H1 (cell line): ENCODE results near the gene STPG1. TPM values are rescaled to one million over a fixed set of nuclear protein-coding genes. Genes with fewer than 3 reads are reported as not detected.

Experiments
- CTCF ChIA-PET: fragments of 300-600 bp; sonication (Branson Sonifier 250); formaldehyde crosslinking; loops from one replicate; lab custom pipeline; 2021; ENCODE audit not compliant: partially characterized antibody; lab: Charles Lee
- POLR2A ChIA-PET: fragments of 300-600 bp; sonication (Branson Sonifier 250); formaldehyde crosslinking; loops from one replicate; lab custom pipeline; 2021; ENCODE audit warnings: inconsistent platforms; ENCODE audit not compliant: partially characterized antibody; lab: Charles Lee
- DNase-seq, 2 experiments: peaks; one replicate each; pipeline versions ENCODE4 v3.0.0 to v3.0.0-alpha.2; 2010 to 2022; ENCODE audit warnings: low spot score in 2 of 2, low read depth in 1 of 2, mixed read lengths in 1 of 2
- FAIRE-seq: peaks from 2 replicates; lab custom pipeline; 2011; peaks lifted over from hg19 to GRCh38; lab: Jason Lieb, UNC
- H2AFZ ChIP-seq: 2 replicates; pipeline ENCODE4 v1.8.1; 2012; ENCODE audit warnings: low read length, inconsistent platforms
- H2AK5ac ChIP-seq: 2 replicates; pipeline ENCODE4 v1.6.1; 2013; ENCODE audit warnings: low read depth, low read length
- H2BK120ac ChIP-seq: replicated peaks from 2 replicates; pipeline ENCODE3; 2013; ENCODE audit warnings: low read depth, low read length, inconsistent platforms
- H2BK12ac ChIP-seq: 2 replicates; pipeline ENCODE4 v1.6.1; 2013; ENCODE audit warnings: low read depth, low read length
- H2BK15ac ChIP-seq: 2 replicates; pipeline ENCODE4 v1.6.1; 2013; ENCODE audit warnings: low read length
- H2BK20ac ChIP-seq: 2 replicates; pipeline ENCODE4 v1.6.1; 2013; ENCODE audit warnings: low read length
- H2BK5ac ChIP-seq: 2 replicates; pipeline ENCODE4 v1.6.1; 2013; ENCODE audit warnings: low read depth, low read length
- H3K14ac ChIP-seq: 2 replicates; pipeline ENCODE4 v1.6.1; 2013; ENCODE audit warnings: inconsistent platforms; ENCODE audit not compliant: insufficient read length
- H3K18ac ChIP-seq: 2 replicates; pipeline ENCODE4 v1.6.1; 2013; ENCODE audit warnings: low read length; ENCODE audit errors: extremely low read depth
- H3K23ac ChIP-seq: 2 replicates; pipeline ENCODE4 v1.6.1; 2013; ENCODE audit warnings: inconsistent platforms; ENCODE audit not compliant: insufficient read length
- H3K23me2 ChIP-seq: 2 replicates; pipeline ENCODE4 v1.6.1; 2013; ENCODE audit warnings: low read depth, low read length
- H3K27ac ChIP-seq: 2 replicates; pipeline ENCODE4 v1.6.1; 2011; ENCODE audit warnings: low read depth, low read length, inconsistent platforms
- H3K27me3 ChIP-seq, 4 experiments: replicated peaks in 1 of 4; 1 replicate in 1 of 4; 2 replicates in 3 of 4; pipeline versions ENCODE4 v1.6.1 to v1.8.1; 2011 to 2013; ENCODE audit warnings: low read length in 3 of 4, mild to moderate bottlenecking in 3 of 4, inconsistent platforms in 2 of 4, mixed read lengths in 2 of 4, moderate library complexity in 1 of 4; ENCODE audit not compliant: control insufficient read depth in 3 of 4, insufficient read depth in 3 of 4; ENCODE audit errors: extremely low read depth in 1 of 4
- H3K36me3 ChIP-seq, 4 experiments: 2 replicates each; pipeline versions ENCODE4 v1.6.1 to v1.8.1; 2011 to 2013; ENCODE audit warnings: mild to moderate bottlenecking in 4 of 4, low read length in 3 of 4, moderate library complexity in 2 of 4, control low read depth in 1 of 4, inconsistent platforms in 1 of 4; ENCODE audit not compliant: insufficient read depth in 4 of 4, control insufficient read depth in 2 of 4
- H3K4ac ChIP-seq: replicated peaks from 2 replicates; pipeline ENCODE3; 2013; ENCODE audit warnings: low read length, low read depth, mixed read lengths, inconsistent platforms; ENCODE audit not compliant: insufficient read length
- H3K4me1 ChIP-seq, 4 experiments: replicated peaks in 1 of 4; 1 replicate in 1 of 4; 2 replicates in 3 of 4; pipeline versions ENCODE4 v1.6.1 to v1.8.1; 2011 to 2013; ENCODE audit warnings: low read length in 3 of 4, inconsistent platforms in 2 of 4, mixed read lengths in 1 of 4; ENCODE audit not compliant: insufficient read depth in 4 of 4, control insufficient read depth in 3 of 4
- H3K4me2 ChIP-seq, 2 experiments: 2 replicates each; pipeline versions ENCODE4 v1.6.1 to v1.8.1; 2011 to 2013; ENCODE audit warnings: low read depth in 2 of 2, low read length in 2 of 2, control low read depth in 1 of 2, inconsistent platforms in 1 of 2, mild to moderate bottlenecking in 1 of 2; ENCODE audit not compliant: insufficient read depth in 1 of 2
- H3K4me3 ChIP-seq, 4 experiments: fragments of 200-600, 300-600 bp in 1 of 4; sonication (generic), shearing (Covaris generic), sonication (Bioruptor Twin) in 1 of 4; 2 replicates each; pipeline versions ENCODE4 v1.5.1 to v1.8.1; 2011 to 2016; ENCODE audit warnings: low read length in 4 of 4, low read depth in 3 of 4, control low read depth in 2 of 4, inconsistent platforms in 2 of 4, mild to moderate bottlenecking in 2 of 4, mixed read lengths in 1 of 4, moderate library complexity in 1 of 4; ENCODE audit not compliant: insufficient read depth in 2 of 4; ENCODE audit errors: extremely low read depth in 1 of 4
- H3K56ac ChIP-seq: replicated peaks from 2 replicates; pipeline ENCODE3; 2013; ENCODE audit warnings: low read depth, mild to moderate bottlenecking, mixed read lengths, low read length, inconsistent platforms; ENCODE audit not compliant: insufficient read length
- H3K79me1 ChIP-seq: 2 replicates; pipeline ENCODE4 v1.6.1; 2013; ENCODE audit warnings: low read depth, low read length, control low read depth
- H3K79me2 ChIP-seq, 2 experiments: 2 replicates each; pipeline versions ENCODE4 v1.6.1 to v1.8.1; 2012 to 2013; ENCODE audit warnings: low read length in 2 of 2, mild to moderate bottlenecking in 2 of 2, inconsistent platforms in 1 of 2; ENCODE audit not compliant: insufficient read depth in 2 of 2, control insufficient read depth in 1 of 2
- H3K9ac ChIP-seq, 4 experiments: replicated peaks in 1 of 4; 1 replicate in 1 of 4; 2 replicates in 3 of 4; pipeline versions ENCODE4 v1.6.1 to v1.8.1; 2011 to 2013; ENCODE audit warnings: low read depth in 3 of 4, low read length in 3 of 4, control low read depth in 2 of 4, mild to moderate bottlenecking in 2 of 4, moderate library complexity in 2 of 4, inconsistent platforms in 1 of 4; ENCODE audit errors: extremely low read depth in 1 of 4
- H3K9me3 ChIP-seq, 2 experiments: 2 replicates each; pipeline versions ENCODE4 v1.6.1 to v1.8.1; 2012 to 2013; ENCODE audit warnings: mild to moderate bottlenecking in 2 of 2, moderate library complexity in 2 of 2, control low read depth in 1 of 2, inconsistent platforms in 1 of 2, low read depth in 1 of 2, low read length in 1 of 2, mixed read lengths in 1 of 2; ENCODE audit not compliant: insufficient read depth in 2 of 2
- H4K20me1 ChIP-seq, 2 experiments: replicated peaks in 1 of 2; 2 replicates each; pipeline versions ENCODE3 to v1.8.1; 2011 to 2013; ENCODE audit warnings: inconsistent platforms in 2 of 2, low read length in 2 of 2, mild to moderate bottlenecking in 1 of 2; ENCODE audit not compliant: insufficient read depth in 2 of 2, control insufficient read depth in 1 of 2
- H4K5ac ChIP-seq: 2 replicates; pipeline ENCODE4 v1.6.1; 2013; ENCODE audit warnings: low read length, low read depth, mixed read lengths, inconsistent platforms; ENCODE audit not compliant: insufficient read length
- H4K8ac ChIP-seq: 2 replicates; pipeline ENCODE4 v1.8.0; 2013; ENCODE audit warnings: mild to moderate bottlenecking, moderate library complexity, low read length, inconsistent platforms; ENCODE audit not compliant: insufficient read depth; ENCODE audit errors: extremely low read depth
- H4K91ac ChIP-seq: replicated peaks from 2 replicates; pipeline ENCODE3; 2013; ENCODE audit warnings: low read length, mixed read lengths, inconsistent platforms; ENCODE audit not compliant: insufficient read length
- CHD1 ChIP-seq: IDR thresholded peaks from 2 replicates; pipeline ENCODE4 v1.6.1; 2012; ENCODE audit warnings: low read depth, low read length, improper control_type of control experiment
- CHD2 ChIP-seq: IDR thresholded peaks from 2 replicates; pipeline ENCODE4 v1.6.1; 2012; ENCODE audit warnings: low read length, improper control_type of control experiment
- CTCF ChIP-seq, 3 experiments: IDR thresholded peaks; 1 replicate in 2 of 3; 2 replicates in 1 of 3; pipeline versions ENCODE4 v1.5.1 to v1.6.1; 2011; ENCODE audit warnings: low read length in 3 of 3, mild to moderate bottlenecking in 3 of 3, inconsistent platforms in 2 of 3, low read depth in 1 of 3, moderate library complexity in 1 of 3; ENCODE audit not compliant: insufficient read depth in 1 of 3; ENCODE audit errors: control extremely low read depth in 1 of 3
- POLR2AphosphoS5 ChIP-seq: IDR thresholded peaks from 2 replicates; pipeline ENCODE4 v1.6.1; 2011; ENCODE audit warnings: low read depth, low read length
- RXRA ChIP-seq: IDR thresholded peaks from 2 replicates; pipeline ENCODE4 v1.6.1; 2011; ENCODE audit warnings: low read depth, mild to moderate bottlenecking, low read length, moderate library complexity; ENCODE audit not compliant: insufficient read depth
- SUZ12 ChIP-seq: fragments of 200-600 bp; sonication (generic); IDR thresholded peaks from 2 replicates; pipeline ENCODE4 v1.6.1; 2012; ENCODE audit warnings: mild to moderate bottlenecking, inconsistent platforms, low read length, moderate library complexity, mixed read lengths
- TAF7 ChIP-seq: optimal IDR thresholded peaks from 2 replicates; pipeline ENCODE3; 2011; ENCODE audit warnings: low read depth, mild to moderate bottlenecking, inconsistent platforms, low read length, moderate library complexity, borderline replicate concordance
- TCF12 ChIP-seq: IDR thresholded peaks from 2 replicates; pipeline ENCODE4 v1.6.1; 2011; ENCODE audit warnings: low read depth, mild to moderate bottlenecking, low read length
- YY1 ChIP-seq: IDR thresholded peaks from 2 replicates; pipeline ENCODE4 v1.6.1; 2011; ENCODE audit warnings: low read depth, mild to moderate bottlenecking, low read length
- WGBS, 2 experiments: shearing (Covaris generic) in 1 of 2; methylation state at CpG; one replicate each; pipeline versions ENCODE4 v1.1.6 to v1.1.7; 2013 to 2015; ENCODE audit warnings: low lambda C conversion rate in 2 of 2, mixed read lengths in 2 of 2, inconsistent platforms in 1 of 2, low coverage in 1 of 2, missing lambda C conversion rate in 1 of 2; ENCODE audit not compliant: insufficient replicate concordance in 2 of 2, insufficient coverage in 1 of 2, insufficient read length in 1 of 2; ENCODE audit errors: extremely low coverage in 1 of 2, missing lambda C conversion rate in 1 of 2; 5-methylcytosine and 5-hydroxymethylcytosine counted together
- polyA plus RNA-seq, 7 experiments: library from polyadenylated mRNA; depleted of rRNA in 3 of 7; stranded (reverse) in 5 of 7; unstranded in 2 of 7; fragments of >200 nt in 5 of 7; fragments of 200-250 nt in 2 of 7; gene quantifications; 1 replicate in 5 of 7; 2 replicates in 1 of 7; 4 replicates in 1 of 7; pipeline versions ENCODE4 v1.2.1 to v1.2.3, GENCODE V29; 2011 to 2013; ENCODE audit warnings: missing spikeins in 2 of 7, mixed read lengths in 2 of 7
- total RNA-seq: library from RNA; stranded (reverse); fragmentation: NEBNext Ultra II Directional; extraction: Animal tissue kit (Norgen Biotek cat#: 25700); gene quantifications from 2 replicates; pipeline ENCODE4 v1.2.1, GENCODE V29; 2021

Gene STPG1
- total and polyA plus RNA-seq, 2 of the 8 experiments (the other 6 are each of a cell fraction or from before 2014, with no cell fraction given) = 10.3 to 11.2 TPM

GRCh38 chr1:24388331-24388885 is 25.2 kb downstream of the STPG1 start:
- no peaks in the 10 kb centered on the region for H4K20me1 ChIP-seq
- CTCF ChIA-PET = interaction anchor here (1.1 to 9.8 kb wide), 11 partner anchors 12 to 261 kb away, joined by 3 to 233 read pairs (median 4); no protein-coding TSS in a partner anchor
- H3K27me3 ChIP-seq = no peaks in the 10 kb centered on the region
- no peaks in the 10 kb centered on the region for H3K9me3 ChIP-seq
- H2BK20ac ChIP-seq = no peak overlapping the region
- no peak overlapping the region for H4K5ac ChIP-seq
- DNase-seq = peak in 1 of 2 experiments; percentile 13
- POLR2A ChIA-PET = interaction anchor here (0.6 kb wide), 1 partner anchor 1634 kb away, joined by 3 read pairs; no protein-coding TSS in a partner anchor
- no peak overlapping the region for H2BK15ac ChIP-seq
- no peak overlapping the region for H4K91ac ChIP-seq
- H2AFZ ChIP-seq = no peak overlapping the region
- TF ChIP-seq YY1 (no peak), CHD1 (no peak), TCF12 (no peak), TAF7 (no peak), CTCF (IDR thresholded peaks at IDR 0.05; ENCODE audit: control extremely low read depth in 1 of 3, insufficient read depth in 1 of 3, low read depth in 1 of 3, low read length in 3 of 3) (no peak), RXRA (no peak), SUZ12 (no peak), POLR2AphosphoS5 (no peak), CHD2 (no peak)
- H2AK5ac ChIP-seq = no peak overlapping the region
- H4K8ac ChIP-seq = no peak overlapping the region
- H3K79me1 ChIP-seq = no peaks in the 10 kb centered on the region
- H3K4ac ChIP-seq = no peak overlapping the region
- H3K18ac ChIP-seq = no peak overlapping the region
- H3K27ac ChIP-seq = no peak overlapping the region
- no peak overlapping the region for H3K14ac ChIP-seq
- no peak overlapping the region for H3K23ac ChIP-seq
- no peaks in the 10 kb centered on the region for H3K36me3 ChIP-seq
- H3K56ac ChIP-seq = no peak overlapping the region
- no peak overlapping the region for H3K9ac ChIP-seq
- no peak overlapping the region for H3K4me2 ChIP-seq
- H3K79me2 ChIP-seq = no peaks in the 10 kb centered on the region
- no peak overlapping the region for H3K4me3 ChIP-seq
- H2BK12ac ChIP-seq = no peak overlapping the region
- H2BK5ac ChIP-seq = no peak overlapping the region
- FAIRE-seq = no peak
- no peak overlapping the region for H2BK120ac ChIP-seq
- peaks cover 0 to 2% (median 0%) of the 10 kb centered on the region in 4 experiments; a peak in 3 of 7 replicates for H3K4me1 ChIP-seq
- 95% methylated on average over 8 of the region's 8 CpGs; no CpG with 5 or more reads in 1 of the 2 experiments for WGBS, 2 experiments
- no peaks in the 10 kb centered on the region for H3K23me2 ChIP-seq
